T-helper 1 cell (primary cell): Measurements from ENCODE around the gene ARL6IP5.
A peak's percentile ranks its signal among the peaks of the same experiment; 100 is the strongest.

ENCODE experiments used
- DNase-seq, 5 donors: peaks; one replicate each; pipeline ENCODE4 v3.0.0-alpha.2; 2012 to 2020

ARL6IP5 gene

GRCh38 chr3:69085833-69086722 lies 1.3 kb downstream of the ARL6IP5 start:
- DNase-seq, result peak; percentile 26 to 72 (median 49)

- DNase-seq, result no peak
These were observed 2.5 kb downstream of the ARL6IP5 start for GRCh38 chr3:69087030-69087791.

- peak in 1 of 5 donors; percentile 62 for DNase-seq
These were observed 3.3 kb downstream of the ARL6IP5 start for GRCh38 chr3:69088063-69088462.

DNA sequence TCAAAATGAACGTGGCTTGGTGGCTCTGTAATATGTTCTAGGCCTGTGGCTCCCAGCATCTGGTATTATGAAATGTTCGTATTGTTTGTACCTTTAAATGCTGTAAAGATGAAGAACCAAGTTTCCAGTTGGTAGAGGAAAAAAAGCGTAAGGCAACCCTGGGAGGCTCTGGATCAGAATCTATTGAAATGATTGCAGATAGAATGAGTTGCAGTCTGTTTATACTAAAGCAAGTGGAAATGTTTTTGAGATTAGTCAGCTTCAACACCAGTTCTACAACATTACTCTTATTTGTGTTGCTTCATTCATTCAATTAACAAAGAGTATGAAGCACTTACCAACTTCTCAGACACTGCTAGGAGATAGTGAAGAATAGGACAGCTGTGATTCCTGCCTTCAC lies 5.3 kb downstream of the ARL6IP5 start:
- DNase-seq, result no peak

DNA sequence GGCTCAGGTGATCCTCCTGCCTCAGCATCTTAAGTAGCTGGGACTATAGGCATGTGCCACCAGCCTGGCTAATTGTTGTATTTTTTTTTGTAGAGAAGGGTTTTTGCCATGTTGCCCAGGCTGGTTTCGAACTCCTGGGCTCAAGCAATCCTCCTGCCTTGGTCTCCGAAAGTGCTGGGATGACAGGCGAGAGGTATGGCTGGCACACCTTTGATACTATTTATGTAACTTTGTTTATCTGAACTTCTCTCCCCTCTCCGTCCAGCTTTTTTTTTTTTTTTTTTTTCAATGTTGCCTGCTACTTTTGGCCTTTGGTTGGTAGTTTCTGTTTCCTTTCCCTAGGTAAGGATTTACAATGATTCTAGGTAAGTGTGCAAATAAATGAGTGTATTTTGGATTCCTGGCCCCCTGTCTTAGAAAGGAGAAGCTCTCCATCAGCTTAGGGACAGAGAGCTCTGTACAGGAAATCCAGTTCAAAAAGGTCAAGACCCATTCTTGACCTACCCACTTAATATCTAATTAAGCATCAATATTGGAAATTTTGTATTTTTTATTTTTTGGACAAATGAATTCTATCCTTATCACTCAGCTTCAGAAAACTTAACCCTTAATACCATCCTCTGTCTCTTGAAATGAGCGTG lies 6.8 kb downstream of the ARL6IP5 start:
- no peak for DNase-seq

DNA sequence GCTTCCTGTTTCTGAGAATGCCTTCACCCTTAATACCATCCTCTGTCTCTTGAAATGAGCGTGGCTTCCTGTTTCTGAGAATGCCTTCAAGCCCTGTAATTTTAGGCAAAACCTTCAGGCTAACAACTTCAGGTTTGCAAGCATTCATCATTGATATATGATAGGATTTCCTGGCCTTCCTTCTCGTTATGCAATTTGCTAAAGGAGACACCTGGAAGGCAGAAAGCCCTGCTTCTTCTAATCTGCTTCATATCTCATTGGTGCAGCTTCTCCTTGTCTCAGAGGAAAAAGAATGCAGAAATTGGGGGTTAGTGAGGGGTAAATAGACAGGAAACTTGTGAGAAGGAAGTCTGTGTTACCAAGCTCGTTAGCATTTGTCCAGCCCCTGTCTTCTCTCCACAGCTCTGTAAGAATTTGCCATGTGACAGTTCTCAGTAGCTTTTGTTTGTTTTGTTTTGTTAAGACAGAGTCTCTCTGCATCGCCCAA lies 7.3 kb downstream of the ARL6IP5 start:
- DNase-seq, result peak in 2 of 5 donors; percentile 5 to 79

DNA sequence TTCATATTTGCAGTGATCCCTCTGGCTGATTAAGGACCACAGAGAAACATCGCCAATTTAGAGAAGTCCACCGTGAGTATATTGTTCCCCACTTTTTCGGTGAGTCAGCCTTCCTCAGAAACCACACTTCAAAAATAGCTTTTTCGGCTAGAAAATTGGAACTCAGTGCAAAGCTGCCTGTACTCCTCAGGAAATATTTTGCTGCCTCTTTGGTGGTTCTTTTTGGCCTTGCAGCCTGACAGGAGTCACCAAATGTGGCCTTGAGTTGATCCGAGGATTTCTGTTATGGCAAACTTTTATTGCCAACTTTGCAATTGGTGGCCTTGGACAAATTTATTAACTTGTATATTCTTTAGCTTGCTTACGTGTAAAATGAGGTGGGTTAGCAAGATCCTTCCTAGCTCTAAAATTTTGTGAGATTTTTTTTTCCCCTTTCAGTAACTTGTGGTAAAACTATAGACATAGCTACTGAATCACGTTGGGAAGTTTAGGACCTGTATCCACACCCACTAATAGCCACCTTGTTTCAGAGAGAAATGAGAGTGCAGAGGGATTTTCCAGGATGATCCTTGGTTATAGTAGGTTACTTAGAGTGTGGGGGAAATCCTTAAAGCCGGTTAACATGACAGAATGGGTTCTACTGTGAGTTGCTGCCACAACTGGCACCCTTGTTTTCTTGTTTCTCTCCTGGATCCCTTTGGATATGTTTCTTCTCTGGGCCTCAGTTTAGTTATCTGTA lies 9.9 kb downstream of the ARL6IP5 start:
- DNase-seq, result no peak

DNA sequence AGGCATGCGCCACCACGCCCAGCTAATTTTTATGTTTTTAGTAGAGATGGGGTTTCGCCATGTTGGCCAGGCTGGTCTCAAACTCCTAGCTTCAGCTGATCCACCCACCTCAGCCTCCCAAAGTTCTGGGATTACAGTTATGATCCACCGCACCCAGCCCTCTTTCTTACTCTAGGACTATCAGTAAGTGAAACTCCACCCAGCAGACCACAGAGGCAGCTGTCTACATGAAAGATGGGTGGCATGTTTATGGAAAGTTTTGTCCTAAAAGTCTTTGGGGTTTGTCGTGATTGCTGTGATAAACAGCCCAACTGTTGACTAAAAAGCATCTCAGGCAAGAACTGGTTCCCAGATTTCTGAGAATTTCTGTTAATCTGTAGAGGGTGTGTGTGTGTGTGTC lies 10.9 kb downstream of the ARL6IP5 start:
- DNase-seq, result peak in 2 of 5 donors; percentile 13 to 53

- DNase-seq, result no peak
These were observed 11.6 kb downstream of the ARL6IP5 start for GRCh38 chr3:69096299-69096698.

GRCh38 chr3:69097407-69098086 lies 12.8 kb downstream of the ARL6IP5 start:
- no peak for DNase-seq

GRCh38 chr3:69099576-69099975 lies 14.8 kb downstream of the ARL6IP5 start:
- DNase-seq, result no peak

- DNase-seq, result no peak
These were observed 17.6 kb downstream of the ARL6IP5 start for GRCh38 chr3:69102384-69102783.

GRCh38 chr3:69103123-69103522 lies 18.4 kb downstream of the ARL6IP5 start:
- DNase-seq, result no peak

DNA sequence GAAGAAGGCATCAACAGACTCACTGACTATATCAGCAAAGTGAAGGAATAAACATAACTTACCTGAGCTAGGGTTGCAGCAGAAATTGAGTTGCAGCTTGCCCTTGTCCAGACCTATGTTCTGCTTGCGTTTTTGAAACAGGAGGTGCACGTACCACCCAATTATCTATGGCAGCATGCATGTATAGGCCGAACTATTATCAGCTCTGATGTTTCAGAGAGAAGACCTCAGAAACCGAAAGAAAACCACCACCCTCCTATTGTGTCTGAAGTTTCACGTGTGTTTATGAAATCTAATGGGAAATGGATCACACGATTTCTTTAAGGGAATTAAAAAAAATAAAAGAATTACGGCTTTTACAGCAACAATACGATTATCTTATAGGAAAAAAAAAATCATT lies 19.8 kb downstream of the ARL6IP5 start:
- no peak for DNase-seq

DNA sequence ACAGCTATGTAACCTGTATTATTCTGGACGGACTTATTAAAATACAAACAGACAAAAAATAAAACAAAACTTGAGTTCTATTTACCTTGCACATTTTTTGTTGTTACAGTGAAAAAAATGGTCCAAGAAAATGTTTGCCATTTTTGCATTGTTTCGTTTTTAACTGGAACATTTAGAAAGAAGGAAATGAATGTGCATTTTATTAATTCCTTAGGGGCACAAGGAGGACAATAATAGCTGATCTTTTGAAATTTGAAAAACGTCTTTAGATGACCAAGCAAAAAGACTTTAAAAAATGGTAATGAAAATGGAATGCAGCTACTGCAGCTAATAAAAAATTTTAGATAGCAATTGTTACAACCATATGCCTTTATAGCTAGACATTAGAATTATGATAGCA lies 20.6 kb downstream of the ARL6IP5 start:
- no peak for DNase-seq

GRCh38 chr3:69107841-69108240 lies 23.1 kb downstream of the ARL6IP5 start:
- no peak for DNase-seq

- DNase-seq, result no peak
These were observed 24.1 kb downstream of the ARL6IP5 start for GRCh38 chr3:69108811-69109210.

DNA sequence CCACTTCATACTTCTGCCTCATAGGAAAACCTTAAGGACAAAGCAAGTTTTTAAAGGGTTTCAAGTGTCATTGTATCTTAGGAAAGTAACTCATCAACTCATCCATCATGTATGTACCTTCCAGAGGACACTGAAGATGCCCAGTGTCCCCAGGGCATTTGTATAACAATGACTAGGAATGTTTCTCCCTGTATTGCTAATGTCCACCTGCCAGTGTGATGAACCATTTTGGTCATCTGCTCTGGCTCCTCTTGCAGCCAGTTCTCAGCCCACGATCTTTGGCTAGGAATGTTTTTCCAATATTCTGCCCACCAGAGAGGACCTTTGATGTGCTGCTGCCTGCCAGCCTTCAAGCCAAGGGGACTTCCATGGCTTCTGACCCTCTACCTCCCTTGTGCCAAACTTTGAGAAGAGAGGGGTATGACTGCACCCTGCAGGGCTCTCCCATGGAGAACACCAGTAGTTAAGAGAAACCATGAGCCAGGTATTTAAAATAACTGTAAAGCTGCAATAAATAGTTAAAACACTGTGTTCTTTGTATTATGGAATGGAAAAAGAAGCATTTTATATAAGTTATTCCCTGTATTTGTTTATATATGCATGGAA lies 26.3 kb downstream of the ARL6IP5 start:
- DNase-seq, result no peak

DNA sequence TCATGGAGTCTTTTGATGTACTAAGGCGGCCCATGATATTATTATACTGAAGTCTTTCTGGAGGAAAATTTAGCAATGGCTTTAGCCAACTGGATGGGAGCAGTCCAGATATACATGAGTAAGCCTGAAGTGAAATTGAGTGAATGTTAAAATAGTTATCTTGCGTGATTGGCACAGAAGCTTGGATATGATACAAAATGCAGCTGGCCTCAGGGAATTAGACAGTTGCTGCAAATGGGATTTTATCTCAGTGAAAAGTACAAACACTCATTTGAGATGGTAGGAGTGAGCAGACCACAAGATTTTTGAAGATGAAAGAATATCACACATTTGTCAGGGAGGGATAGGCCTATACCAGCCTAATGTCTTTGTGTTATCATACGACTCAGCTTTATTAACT lies 28.8 kb downstream of the ARL6IP5 start:
- DNase-seq, result no peak

- no peak for DNase-seq
These were observed 31.0 kb downstream of the ARL6IP5 start for GRCh38 chr3:69115731-69116130.

DNA sequence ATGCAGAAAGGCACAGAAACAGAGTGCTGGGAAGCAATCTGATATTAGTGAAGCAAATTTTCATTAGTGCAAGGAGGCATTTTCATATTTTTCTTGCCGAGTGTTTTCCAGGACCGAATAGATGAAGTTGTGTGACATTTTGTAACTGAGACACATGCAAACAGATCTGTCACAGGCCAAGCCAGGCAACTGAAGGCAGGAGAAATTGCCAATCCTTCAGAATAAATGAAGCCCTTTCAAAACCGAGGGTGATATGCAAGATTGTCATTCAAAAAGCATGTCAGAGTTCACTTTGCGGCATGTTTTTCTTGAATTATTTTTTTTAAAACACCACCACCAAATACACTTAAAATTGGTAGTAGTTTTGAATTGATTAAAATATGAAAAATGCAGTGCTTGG lies 31.4 kb downstream of the ARL6IP5 start:
- no peak for DNase-seq

DNA sequence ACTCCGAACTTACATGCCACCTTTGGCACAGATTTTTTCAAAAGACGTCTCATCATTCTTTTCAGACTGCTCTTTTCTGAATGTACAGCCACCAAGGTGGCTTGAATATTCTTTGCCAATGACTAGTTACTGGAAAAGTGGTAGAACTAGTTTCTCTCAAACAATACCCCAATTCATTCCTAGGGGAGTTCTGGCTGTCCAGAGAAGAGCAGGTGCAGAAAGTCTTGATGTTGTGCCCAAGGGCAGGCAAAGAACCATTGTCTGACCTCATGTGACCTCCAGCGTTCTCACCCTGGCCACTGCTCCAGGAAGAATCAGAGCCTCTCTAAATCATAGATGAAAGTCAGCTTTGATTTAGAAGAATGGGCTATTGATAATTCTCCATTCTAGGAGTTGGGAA lies 32.2 kb downstream of the ARL6IP5 start:
- no peak for DNase-seq
